Vagina (tissue), 2 donors: ENCODE results near the gene TMEM114. TPM values are rescaled to one million over a fixed set of nuclear protein-coding genes. Genes with fewer than 3 reads are reported as not detected.

Experiments
- DNase-seq, 2 donors: peaks; one replicate each; pipeline ENCODE4 v3.0.0-alpha.2; 2017; ENCODE audit errors: extremely low spot score in 2 of 2
- H3K27ac ChIP-seq: fragments of 200-600 bp; sonication (generic); one replicate; pipeline ENCODE4 v1.5.1; 2019
- H3K27me3 ChIP-seq: fragments of 200-600 bp; sonication (generic); one replicate; pipeline ENCODE4 v1.5.1; 2019
- H3K36me3 ChIP-seq, 2 donors: fragments of 200-600 bp; sonication (generic); one replicate each; pipeline ENCODE4 v1.5.1; 2017 to 2019
- H3K4me1 ChIP-seq: fragments of 200-600 bp; sonication (generic); one replicate; pipeline ENCODE4 v1.5.1; 2019
- H3K4me3 ChIP-seq, 2 donors: fragments of 200-600 bp; sonication (generic); 1 replicate in 1 of 2; 2 replicates in 1 of 2; pipeline ENCODE4 v1.5.1; 2016 to 2019
- H3K9me3 ChIP-seq: fragments of 200-600 bp; sonication (generic); one replicate; pipeline ENCODE4 v1.5.1; 2019
- POLR2A ChIP-seq, 2 donors: fragments of 450-650 bp; IDR thresholded peaks; one replicate each; pipeline ENCODE4 v1.6.1; 2017; ENCODE audit warnings: antibody characterized with exemption in 2 of 2, mild to moderate bottlenecking in 2 of 2, moderate library complexity in 2 of 2
- POLR2AphosphoS5 ChIP-seq, 2 donors: sonication (generic); formaldehyde crosslinking; IDR thresholded peaks; one replicate each; pipeline ENCODE4 v1.9.0; 2017; ENCODE audit warnings: antibody characterized with exemption in 2 of 2, mild to moderate bottlenecking in 2 of 2, low read depth in 1 of 2; ENCODE audit not compliant: insufficient read depth in 1 of 2
- intact Hi-C: fragments of 100-400 bp; cut with DNase I; formaldehyde crosslinking; loops from one replicate; pipeline ENCODE4 v1.15.1; 2023
- total RNA-seq: library from RNA; depleted of rRNA; stranded (reverse); fragments of >200 nt; gene quantifications from one replicate; pipeline ENCODE4 v1.2.3, GENCODE V29; 2016
- TF ChIP-seq, protein P1 (sequence below), 3 experiments: fragments of 450-650 bp in 2 of 3; fragments of 200-600 bp in 1 of 3; sonication (generic) in 1 of 3; IDR thresholded peaks; one replicate each; pipeline ENCODE4 v1.5.1; 2017 to 2019; ENCODE audit warnings: antibody characterized with exemption in 3 of 3, mild to moderate bottlenecking in 2 of 3, moderate library complexity in 2 of 3

TMEM114 gene
- total RNA-seq, 1 donor from 2014 or later, result not detected

DNA sequence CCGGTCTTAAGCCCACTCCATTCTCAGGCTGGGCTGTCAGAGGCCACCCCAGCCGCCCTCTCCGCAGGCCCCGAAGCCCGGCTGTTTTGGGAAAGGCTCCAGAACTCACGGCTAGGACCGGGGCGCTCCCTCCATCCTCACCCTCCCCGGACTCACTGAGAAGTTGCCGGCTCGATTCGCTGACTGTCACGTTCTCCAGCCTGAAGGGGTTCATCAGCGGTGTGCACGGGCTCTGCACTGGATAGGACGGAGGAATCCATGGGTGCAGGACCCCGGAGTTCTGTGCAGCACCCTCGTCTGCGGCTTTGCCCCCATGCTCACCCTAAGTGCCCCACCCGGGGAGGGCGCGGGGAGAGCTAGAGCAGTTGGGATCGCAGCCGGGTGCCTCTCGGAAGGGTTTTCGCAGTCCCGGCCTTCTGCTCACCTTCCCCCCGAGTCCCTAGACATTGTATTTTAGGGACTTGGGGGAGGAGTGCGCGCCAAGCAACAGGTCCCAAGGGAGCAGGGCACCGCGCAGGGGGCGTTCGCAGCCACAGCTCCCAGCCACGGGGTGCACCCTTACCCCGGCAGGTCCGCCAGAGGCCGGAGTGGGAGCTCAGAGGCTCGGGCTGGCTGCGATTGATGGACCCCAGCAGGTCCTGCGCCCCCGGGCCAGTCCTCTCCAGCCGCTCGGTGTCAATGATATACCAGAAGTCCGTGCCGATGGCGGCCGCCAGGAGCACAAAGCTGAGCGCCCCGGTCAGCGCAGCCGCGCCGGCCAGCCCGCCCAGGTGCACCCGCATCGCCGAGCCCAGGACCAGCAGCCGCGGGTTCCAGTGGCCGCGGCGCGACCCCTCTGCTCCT is 1.0 kb downstream of the TMEM114 start:
- no peak overlapping the region for H3K4me3 ChIP-seq
- peaks cover 13% of the 10 kb centered on the region for H3K4me1 ChIP-seq

DNA sequence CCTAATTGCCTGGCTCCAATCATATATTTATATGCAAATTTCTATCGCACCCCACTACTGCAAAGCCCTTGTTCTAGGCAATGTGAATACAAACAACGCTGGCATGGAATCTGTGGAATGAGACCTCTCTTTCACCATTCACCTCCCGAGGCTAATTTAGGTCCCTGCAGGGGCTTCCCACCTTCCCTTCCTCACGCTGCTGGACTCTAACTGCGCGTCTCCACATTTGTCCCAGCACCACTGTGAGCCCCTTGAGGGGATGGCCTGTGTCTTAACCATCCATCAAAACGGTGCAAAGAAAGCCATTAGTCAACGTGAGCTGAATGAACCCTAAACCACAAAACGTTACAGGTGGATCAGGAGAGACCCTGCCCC is 1.6 kb downstream of the TMEM114 start:
- TF ChIP-seq POLR2AphosphoS5 (IDR thresholded peaks at IDR 0.05; ENCODE audit: insufficient read depth in 1 of 2, low read depth in 1 of 2) (no peak), POLR2A (IDR thresholded peaks at IDR 0.05) (no peak)
- TF ChIP-seq, protein P1, sequence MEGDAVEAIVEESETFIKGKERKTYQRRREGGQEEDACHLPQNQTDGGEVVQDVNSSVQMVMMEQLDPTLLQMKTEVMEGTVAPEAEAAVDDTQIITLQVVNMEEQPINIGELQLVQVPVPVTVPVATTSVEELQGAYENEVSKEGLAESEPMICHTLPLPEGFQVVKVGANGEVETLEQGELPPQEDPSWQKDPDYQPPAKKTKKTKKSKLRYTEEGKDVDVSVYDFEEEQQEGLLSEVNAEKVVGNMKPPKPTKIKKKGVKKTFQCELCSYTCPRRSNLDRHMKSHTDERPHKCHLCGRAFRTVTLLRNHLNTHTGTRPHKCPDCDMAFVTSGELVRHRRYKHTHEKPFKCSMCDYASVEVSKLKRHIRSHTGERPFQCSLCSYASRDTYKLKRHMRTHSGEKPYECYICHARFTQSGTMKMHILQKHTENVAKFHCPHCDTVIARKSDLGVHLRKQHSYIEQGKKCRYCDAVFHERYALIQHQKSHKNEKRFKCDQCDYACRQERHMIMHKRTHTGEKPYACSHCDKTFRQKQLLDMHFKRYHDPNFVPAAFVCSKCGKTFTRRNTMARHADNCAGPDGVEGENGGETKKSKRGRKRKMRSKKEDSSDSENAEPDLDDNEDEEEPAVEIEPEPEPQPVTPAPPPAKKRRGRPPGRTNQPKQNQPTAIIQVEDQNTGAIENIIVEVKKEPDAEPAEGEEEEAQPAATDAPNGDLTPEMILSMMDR (IDR thresholded peaks at IDR 0.05), result no peak
- Histone ChIP-seq H3K4me1 (peaks cover 13% of the 10 kb centered on the region), H3K27me3 (peaks cover 4% of the 10 kb centered on the region), H3K27ac (no peak overlapping the region), H3K9me3 (no peaks in the 10 kb centered on the region), H3K4me3 (no peak overlapping the region), H3K36me3 (no peaks in the 10 kb centered on the region)
- DNase-seq, result no peak
- intact Hi-C loops, result no loop called here

More for the DNA sequence above, 1.0 kb downstream of the TMEM114 start:
- H3K9me3 ChIP-seq, result no peaks in the 10 kb centered on the region
- intact Hi-C loops, result no loop called here
- H3K27me3 ChIP-seq, result peaks cover 4% of the 10 kb centered on the region
- no peak for DNase-seq
- no peak overlapping the region for H3K27ac ChIP-seq
- TF ChIP-seq POLR2A (IDR thresholded peaks at IDR 0.05) (no peak), POLR2AphosphoS5 (IDR thresholded peaks at IDR 0.05; ENCODE audit: insufficient read depth in 1 of 2, low read depth in 1 of 2) (no peak)
- TF ChIP-seq, protein P1 (IDR thresholded peaks at IDR 0.05), result no peak
- no peaks in the 10 kb centered on the region for H3K36me3 ChIP-seq

DNA sequence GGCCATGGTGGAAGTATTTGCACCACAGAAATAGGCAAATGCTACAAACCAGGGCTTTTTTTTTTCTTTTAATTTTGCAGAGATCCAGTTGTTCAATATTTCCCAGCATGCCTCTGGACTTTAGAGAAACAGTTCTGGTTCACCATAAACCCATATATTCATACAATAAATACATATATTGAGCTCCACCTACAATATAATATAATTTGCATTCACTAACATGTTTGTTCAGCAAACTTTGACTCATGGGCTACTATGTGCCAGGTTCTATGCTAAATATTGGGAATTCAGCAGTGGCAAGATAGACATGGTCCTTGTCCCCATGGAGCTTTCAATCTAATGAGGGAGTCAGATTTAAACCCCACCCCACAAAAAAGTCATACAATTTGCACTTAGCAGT is 3.2 kb downstream of the TMEM114 start:
- intact Hi-C loops, result no loop called here
- no peak for DNase-seq
- no peaks in the 10 kb centered on the region for H3K36me3 ChIP-seq
- H3K4me1 ChIP-seq, result peaks cover 13% of the 10 kb centered on the region
- H3K27ac ChIP-seq, result no peak overlapping the region
- H3K4me3 ChIP-seq, result no peak overlapping the region
- H3K27me3 ChIP-seq, result peaks cover 4% of the 10 kb centered on the region
- TF ChIP-seq POLR2AphosphoS5 (IDR thresholded peaks at IDR 0.05; ENCODE audit: insufficient read depth in 1 of 2, low read depth in 1 of 2), result no peak
- TF ChIP-seq, protein P1 (IDR thresholded peaks at IDR 0.05), result no peak
- no peak for TF ChIP-seq POLR2A (IDR thresholded peaks at IDR 0.05)
- no peaks in the 10 kb centered on the region for H3K9me3 ChIP-seq

DNA sequence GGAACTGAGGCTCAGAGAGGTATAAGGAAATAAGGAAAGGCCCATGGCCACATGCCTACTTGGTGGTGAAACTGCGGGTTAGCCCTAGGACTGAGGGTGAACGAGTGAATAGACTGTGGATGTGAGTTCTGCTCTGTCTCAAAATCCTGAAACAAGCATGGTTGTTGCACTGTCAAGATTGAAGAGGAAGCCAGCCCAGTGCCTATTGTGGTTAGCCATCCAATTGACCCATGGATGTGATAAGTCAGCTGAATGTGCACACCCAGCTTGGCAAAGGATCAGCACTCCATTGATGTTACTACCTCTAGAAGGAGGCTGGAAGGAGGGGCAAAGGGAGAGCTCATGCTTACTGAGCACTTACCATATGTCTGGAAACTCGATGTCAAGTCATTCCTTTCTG is 4.5 kb downstream of the TMEM114 start:
- Histone ChIP-seq H3K4me1 (peaks cover 13% of the 10 kb centered on the region), H3K4me3 (no peak overlapping the region), H3K27me3 (peaks cover 3% of the 10 kb centered on the region), H3K9me3 (no peaks in the 10 kb centered on the region), H3K27ac (no peak overlapping the region), H3K36me3 (no peaks in the 10 kb centered on the region)
- intact Hi-C loops, result no loop called here
- no peak for DNase-seq
- TF ChIP-seq POLR2A (IDR thresholded peaks at IDR 0.05), result no peak
- TF ChIP-seq, protein P1 (IDR thresholded peaks at IDR 0.05), result no peak

DNA sequence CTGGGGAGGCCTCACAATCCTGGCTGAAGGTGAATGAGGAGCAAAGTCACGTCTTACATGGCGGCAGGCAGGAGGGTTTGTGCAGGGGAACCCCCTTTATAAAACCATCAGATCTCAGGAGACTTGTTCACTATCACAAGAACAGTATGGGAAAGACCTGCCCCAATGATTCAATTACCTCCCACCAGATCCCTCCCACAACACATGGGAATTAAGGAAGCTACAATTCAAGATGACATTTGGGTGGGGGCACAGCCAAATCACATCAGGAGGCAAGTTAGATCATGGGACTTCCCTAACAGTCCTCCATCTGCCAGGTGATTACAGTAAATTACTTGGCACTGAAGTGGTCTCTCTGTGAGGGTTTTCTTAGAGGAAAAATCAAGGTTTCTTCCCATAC is 5.3 kb downstream of the TMEM114 start:
- intact Hi-C loops, result no loop called here
- Histone ChIP-seq H3K36me3 (no peaks in the 10 kb centered on the region), H3K9me3 (no peaks in the 10 kb centered on the region), H3K27ac (no peak overlapping the region), H3K4me1 (peaks cover 13% of the 10 kb centered on the region), H3K27me3 (no peaks in the 10 kb centered on the region), H3K4me3 (no peak overlapping the region)
- TF ChIP-seq POLR2AphosphoS5 (IDR thresholded peaks at IDR 0.05; ENCODE audit: insufficient read depth in 1 of 2, low read depth in 1 of 2) (no peak), POLR2A (IDR thresholded peaks at IDR 0.05) (no peak)
- TF ChIP-seq, protein P1 (IDR thresholded peaks at IDR 0.05), result no peak
- no peak for DNase-seq
